Measurements from ENCODE around the gene FAM193A.

GRCh38 chr4:2702770-2703169, 166.3 kb downstream of the FAM193A start:
- TF ChIP-seq CTCF (optimal IDR thresholded peaks at IDR 0.05 in 1 of 3, IDR thresholded peaks at IDR 0.05 in 1 of 3, conservative IDR thresholded peaks at IDR 0.05 in 1 of 3; ENCODE audit: extremely low read depth in 1 of 3, insufficient read depth in 2 of 3, low read length in 3 of 3) (no peak), EZH2 (IDR thresholded peaks at IDR 0.05; ENCODE audit: low read length) (no peak)
